NOMO-1 (cell line): Measurements from ENCODE around the gene CNN2.

Experiments
- DNase-seq, 2 experiments: peaks; one replicate each; lab custom pipeline; 2025; ENCODE audit not compliant: unreplicated experiment in 2 of 2; lab: John Stamatoyannopoulos, UW

CNN2 gene

GRCh38 chr19:1026783-1027649 is 608 bp downstream of the CNN2 start:
- DNase-seq: peak in 1 of 2 experiments; percentile 24

- no peak for DNase-seq
Observed at GRCh38 chr19:1027650-1028061, 1.2 kb downstream of the CNN2 start.

GRCh38 chr19:1028062-1028926 is 1.9 kb downstream of the CNN2 start:
- DNase-seq: peak; percentile 65 to 71

GRCh38 chr19:1032264-1032867 is 6.0 kb downstream of the CNN2 start:
- DNase-seq: no peak

- no peak for DNase-seq
Observed at GRCh38 chr19:1035998-1036621, 9.7 kb downstream of the CNN2 start.

GRCh38 chr19:1037621-1038064 is 11.2 kb downstream of the CNN2 start:
- peak in 1 of 2 experiments; percentile 73 for DNase-seq

GRCh38 chr19:1038978-1039645 is 12.7 kb downstream of the CNN2 start:
- DNase-seq: peak in 1 of 2 experiments; percentile 42

- DNase-seq: peak; percentile 98 to 99
Observed at GRCh38 chr19:1039646-1040475, 13.5 kb downstream of the CNN2 start, which contains the start of gene ABCA7. TSS of gene ABCA7 (plus strand) at chr19:1040107. CDS start at chr19:1041362, 1,255 bp downstream.

GRCh38 chr19:1040476-1041271 is 14.3 kb downstream of the CNN2 start:
- DNase-seq: peak; percentile 76 to 85

GRCh38 chr19:1041272-1041834 is 14.9 kb downstream of the CNN2 start:
- no peak for DNase-seq

GRCh38 chr19:1041835-1042685 is 15.7 kb downstream of the CNN2 start:
- DNase-seq: no peak

GRCh38 chr19:1042689-1043511 is 16.5 kb downstream of the CNN2 start:
- no peak for DNase-seq

- no peak for DNase-seq
Observed at GRCh38 chr19:1045247-1045603, 18.8 kb downstream of the CNN2 start.

- DNase-seq: no peak
Observed at GRCh38 chr19:1046117-1046626, 19.8 kb downstream of the CNN2 start.

GRCh38 chr19:1046836-1047695 is 20.7 kb downstream of the CNN2 start:
- no peak for DNase-seq
